Motor neuron (in vitro differentiated cells): Measurements from ENCODE around the gene APOBEC3H. TPM values are rescaled to one million over a fixed set of nuclear protein-coding genes. Genes with fewer than 3 reads are reported as not detected.
"Not testable (repeated sequence)": the region's sequence is repeated elsewhere in the genome, so short reads cannot be mapped to it uniquely, and the experiment has no call there.

Experiments
- ATAC-seq, 8 experiments: fragments of 200-7000 bp; cut with Tn5 transposase; replicated peaks in 6 of 8; 2 replicates each; pipeline ENCODE4 v1.8.0; 2021; ENCODE audit warnings: mild to moderate bottlenecking in 8 of 8, moderate library complexity in 8 of 8
- H3K27ac ChIP-seq, 2 donors: fragments of 250-450 bp; sonication (Bioruptor Pico); 2 replicates each; pipeline ENCODE4 v1.9.0; 2021; ENCODE audit warnings: antibody characterized with exemption in 2 of 2, mild to moderate bottlenecking in 2 of 2, moderate library complexity in 1 of 2
- H3K4me1 ChIP-seq, 2 donors: fragments of 250-450 bp; sonication (Bioruptor Pico); replicated peaks in 1 of 2; 2 replicates each; pipeline ENCODE4 v1.6.1; 2021; ENCODE audit warnings: antibody characterized with exemption in 2 of 2, mild to moderate bottlenecking in 2 of 2, moderate library complexity in 1 of 2
- H3K4me3 ChIP-seq, 5 donors: fragments of 250-450 bp; sonication (Bioruptor Pico); 2 replicates each; pipeline ENCODE4 v1.9.0; 2021; ENCODE audit warnings: antibody characterized with exemption in 5 of 5, mild to moderate bottlenecking in 5 of 5, moderate library complexity in 4 of 5
- WGBS, 10 experiments: fragments of 450-650 bp; shearing (Covaris generic); methylation state at CpG; one replicate each; pipeline ENCODE4 v1.0.0; 2022; 5-methylcytosine and 5-hydroxymethylcytosine counted together
- in situ Hi-C, 9 experiments: fragments of 400-800 bp; cut with MboI; loops; one replicate each; pipeline ENCODE4 v1.15.0; 2021; ENCODE audit warnings: low sequenced_read_pairs in 9 of 9, low pct_unique_long_range_greater_than_20kb in 2 of 9; ENCODE audit not compliant: unreplicated experiment in 9 of 9
- total RNA-seq, 8 experiments: library from RNA; unstranded; fragments of 300-600 nt; gene quantifications; 2 replicates each; pipeline versions ENCODE4 v1.2.3 to v1.2.4, GENCODE V29; 2022

APOBEC3H gene
- total RNA-seq, 8 experiments from 2014 or later, result 0.94 to 3.2 (median 2.3) TPM; not detected in 5

GRCh38 chr22:39076155-39077025, 20.7 kb upstream of the APOBEC3H start:
- 0 to 7% methylated on average over 1 to 3 of the region's 24 CpGs; no CpG with 5 or more reads in 8 of the 10 experiments for WGBS, 10 experiments
- Histone ChIP-seq H3K27ac (peak overlapping the region; percentile 63 to 83), H3K4me1 (peaks cover 18 to 24% of the 10 kb centered on the region in 2 donors), H3K4me3 (peak overlapping the region in 3 of 5 donors; percentile 16 to 23 (median 19))
- in situ Hi-C loops, result not testable (repeated sequence)
- ATAC-seq, result peak; percentile 90 to 94 (median 92)

GRCh38 chr22:39077026-39077840, 19.8 kb upstream of the APOBEC3H start, which contains the start of gene APOBEC3G:
Gene APOBEC3G (plus strand): TSS chr22:39077275. CDS start chr22:39077362, 87 bp downstream.
- Histone ChIP-seq H3K27ac (peak within 1 kb of the TSS; percentile 63 to 85), H3K4me1 (peaks cover 24% of the 10 kb centered on the region in 2 donors), H3K4me3 (peak within 1 kb of the TSS in 3 of 5 donors; percentile 16 to 23 (median 19))
- in situ Hi-C loops, result not testable (repeated sequence)
- ATAC-seq, result peak in 3 of 8 experiments; percentile 7 to 85 (median 8)
- 20 to 100% methylated on average over 1 of the region's 17 CpGs; no CpG with 5 or more reads in 8 of the 10 experiments for WGBS, 10 experiments

DNA sequence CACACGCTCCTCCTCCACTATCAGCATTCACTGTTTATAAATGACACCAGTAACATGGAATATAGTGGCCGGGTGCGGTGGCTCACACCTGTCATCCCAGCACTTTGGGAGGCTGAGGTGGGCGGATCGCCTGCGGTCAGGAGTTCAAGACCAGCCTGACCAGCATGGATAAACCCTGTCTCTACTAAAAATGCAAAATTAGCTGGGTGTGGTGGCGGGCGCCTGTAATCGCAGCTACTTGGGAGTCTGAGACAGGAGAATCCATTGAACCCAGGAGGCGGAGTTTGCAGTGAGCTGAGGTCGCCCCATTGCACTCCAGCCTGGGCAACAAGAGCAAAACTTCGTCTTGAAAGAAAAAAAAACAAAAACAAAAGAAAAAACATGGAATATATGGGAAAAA, 19.1 kb upstream of the APOBEC3H start:
- ATAC-seq, in situ Hi-C loops, H3K4me3 ChIP-seq, H3K27ac ChIP-seq: not testable (repeated sequence)
- 85 to 97% (median 90%) methylated on average over 2 to 10 of the region's 12 CpGs; no CpG with 5 or more reads in 3 of the 10 experiments for WGBS, 10 experiments
- peaks cover 24% of the 10 kb centered on the region in 2 donors for H3K4me1 ChIP-seq

GRCh38 chr22:39078329-39078728, 18.7 kb upstream of the APOBEC3H start:
- ATAC-seq, result no peak
- H3K4me1 ChIP-seq, result peaks cover 24% of the 10 kb centered on the region in 2 donors
- 60 to 88% (median 83%) methylated on average over 1 to 4 of the region's 8 CpGs; no CpG with 5 or more reads in 5 of the 10 experiments for WGBS, 10 experiments
- in situ Hi-C loops, result no loop called here
- no peak overlapping the region for H3K27ac ChIP-seq
- no peak overlapping the region for H3K4me3 ChIP-seq

DNA sequence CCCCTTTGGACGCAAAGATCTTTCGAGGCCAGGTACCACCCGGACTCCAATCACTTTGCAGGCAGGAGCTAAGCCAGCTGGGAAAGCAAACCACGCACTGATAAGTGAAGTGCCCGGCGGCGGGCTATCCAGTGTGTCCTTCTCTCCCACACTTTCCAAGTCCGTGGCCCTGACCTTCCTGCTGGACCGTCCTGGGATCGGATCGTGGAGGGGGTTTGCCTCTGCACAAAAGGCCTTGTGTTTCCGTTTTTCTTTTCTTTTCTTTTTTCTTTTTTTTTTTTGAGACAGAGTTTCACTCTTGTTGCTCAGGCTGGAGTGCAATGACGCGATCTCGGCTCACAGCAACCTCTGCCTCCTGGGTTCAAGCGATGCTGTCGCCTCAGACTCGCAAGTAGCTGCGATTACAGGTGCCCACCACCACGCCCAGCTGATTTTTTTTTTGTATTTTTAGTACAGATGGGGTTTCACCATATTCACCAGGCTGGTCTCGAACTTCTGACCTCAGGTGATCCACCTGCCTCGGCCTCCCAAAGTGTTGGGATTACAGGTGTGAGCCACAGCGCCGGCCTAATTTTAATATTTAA, 17.9 kb upstream of the APOBEC3H start:
- H3K4me3 ChIP-seq, ATAC-seq, in situ Hi-C loops, H3K27ac ChIP-seq: not testable (repeated sequence)
- peaks cover 18 to 24% of the 10 kb centered on the region in 2 donors for H3K4me1 ChIP-seq
- 71 to 100% (median 87%) methylated on average over 1 to 10 of the region's 24 CpGs; no CpG with 5 or more reads in 3 of the 10 experiments for WGBS, 10 experiments

GRCh38 chr22:39080052-39080762, 16.8 kb upstream of the APOBEC3H start:
- Histone ChIP-seq H3K4me3 (no peak overlapping the region), H3K4me1 (peaks cover 18 to 24% of the 10 kb centered on the region in 2 donors), H3K27ac (no peak overlapping the region)
- in situ Hi-C loops, result no loop called here
- ATAC-seq, result no peak
- WGBS, 10 experiments, result 57 to 89% (median 83%) methylated on average over 1 to 8 of the region's 9 CpGs; no CpG with 5 or more reads in 5 of the 10 experiments

DNA sequence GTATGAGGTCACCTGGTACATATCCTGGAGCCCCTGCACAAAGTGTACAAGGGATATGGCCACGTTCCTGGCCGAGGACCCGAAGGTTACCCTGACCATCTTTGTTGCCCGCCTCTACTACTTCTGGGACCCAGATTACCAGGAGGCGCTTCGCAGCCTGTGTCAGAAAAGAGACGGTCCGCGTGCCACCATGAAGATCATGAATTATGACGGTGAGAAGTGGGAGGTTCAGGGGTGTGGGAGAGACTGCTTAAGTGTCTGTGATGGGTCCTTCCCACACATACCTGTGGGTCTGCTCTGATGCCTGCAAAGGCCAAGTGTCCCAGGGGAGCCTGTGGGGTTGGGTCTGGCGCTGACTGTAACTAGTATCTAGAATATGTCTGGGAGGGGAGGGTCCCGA, 16.0 kb upstream of the APOBEC3H start:
- in situ Hi-C loops, result no loop called here
- Histone ChIP-seq H3K27ac (no peak overlapping the region), H3K4me3 (no peak overlapping the region), H3K4me1 (peaks cover 18% of the 10 kb centered on the region in 2 donors)
- WGBS, 10 experiments, result 89 to 100% (median 100%) methylated on average over 1 to 6 of the region's 12 CpGs; no CpG with 5 or more reads in 5 of the 10 experiments
- no peak for ATAC-seq

DNA sequence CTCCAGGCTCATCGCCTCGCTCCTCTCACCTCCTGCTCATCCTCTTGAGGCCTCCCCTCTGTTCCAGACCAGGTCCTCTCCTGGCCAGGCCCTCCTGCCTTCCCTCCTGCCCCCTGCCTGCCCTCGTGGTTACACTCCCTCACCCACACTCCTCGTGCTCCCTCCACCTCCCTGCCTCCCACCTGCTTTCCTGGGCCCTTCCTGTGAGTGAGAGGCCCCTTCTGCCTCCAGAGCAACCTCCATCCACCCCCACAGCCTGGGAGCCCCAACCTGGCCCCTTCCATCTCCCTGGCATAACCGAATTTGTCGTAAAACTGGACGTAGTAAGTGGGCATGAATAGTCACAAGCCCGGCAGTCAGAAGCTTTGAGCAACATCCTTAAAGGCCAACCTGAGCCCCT, 15.4 kb upstream of the APOBEC3H start:
- no peak for ATAC-seq
- 33 to 80% (median 73%) methylated on average over 1 to 3 of the region's 8 CpGs; no CpG with 5 or more reads in 5 of the 10 experiments for WGBS, 10 experiments
- in situ Hi-C loops, result no loop called here
- Histone ChIP-seq H3K4me1 (peaks cover 14 to 16% of the 10 kb centered on the region in 2 donors), H3K27ac (no peak overlapping the region), H3K4me3 (no peak overlapping the region)

GRCh38 chr22:39083212-39084165, 13.6 kb upstream of the APOBEC3H start:
- in situ Hi-C loops, result no loop called here
- no peak for ATAC-seq
- Histone ChIP-seq H3K4me3 (no peak overlapping the region), H3K27ac (no peak overlapping the region), H3K4me1 (peaks cover 13 to 19% of the 10 kb centered on the region in 2 donors)
- 60 to 83% (median 78%) methylated on average over 1 to 5 of the region's 14 CpGs; no CpG with 5 or more reads in 6 of the 10 experiments for WGBS, 10 experiments

DNA sequence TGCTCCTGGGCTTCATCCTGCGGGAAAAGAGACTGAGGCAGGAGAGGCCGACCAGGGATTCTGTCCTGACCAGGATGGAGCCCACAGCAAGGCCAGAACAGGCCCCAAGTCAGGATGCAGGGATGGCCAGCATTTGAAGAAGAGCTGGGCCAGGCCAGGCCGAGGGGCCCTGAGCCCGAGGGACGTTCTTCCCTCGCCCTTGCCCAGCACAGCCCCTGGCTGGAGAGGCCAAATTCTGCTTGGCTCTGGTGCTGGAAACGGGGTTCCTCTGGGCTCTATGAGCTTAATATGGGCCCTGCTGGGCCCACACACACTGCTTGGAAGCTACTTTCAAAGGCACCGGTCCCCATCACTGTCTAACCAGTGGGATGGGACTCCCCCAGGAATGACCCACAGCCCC, 12.4 kb upstream of the APOBEC3H start:
- Histone ChIP-seq H3K4me1 (peaks cover 13 to 19% of the 10 kb centered on the region in 2 donors), H3K4me3 (no peak overlapping the region), H3K27ac (no peak overlapping the region)
- WGBS, 10 experiments, result 82 to 100% (median 95%) methylated on average over 1 to 4 of the region's 8 CpGs; no CpG with 5 or more reads in 7 of the 10 experiments
- ATAC-seq, result no peak
- in situ Hi-C loops, result no loop called here

- 100% methylated on average over 1 of the region's 6 CpGs; no CpG with 5 or more reads in 9 of the 10 experiments for WGBS, 10 experiments
- ATAC-seq, result no peak
- no peak overlapping the region for H3K27ac ChIP-seq
- in situ Hi-C loops, result no loop called here
- peaks cover 12 to 18% of the 10 kb centered on the region in 2 donors for H3K4me1 ChIP-seq
- no peak overlapping the region for H3K4me3 ChIP-seq
Measured at GRCh38 chr22:39087098-39087497, 9.9 kb upstream of the APOBEC3H start.
